ENCODE measurements around the gene KLHL10.
"Not testable (repeated sequence)": the region's sequence is repeated elsewhere in the genome, so short reads cannot be mapped to it uniquely, and the experiment has no call there.

The KLHL10 gene

DNA sequence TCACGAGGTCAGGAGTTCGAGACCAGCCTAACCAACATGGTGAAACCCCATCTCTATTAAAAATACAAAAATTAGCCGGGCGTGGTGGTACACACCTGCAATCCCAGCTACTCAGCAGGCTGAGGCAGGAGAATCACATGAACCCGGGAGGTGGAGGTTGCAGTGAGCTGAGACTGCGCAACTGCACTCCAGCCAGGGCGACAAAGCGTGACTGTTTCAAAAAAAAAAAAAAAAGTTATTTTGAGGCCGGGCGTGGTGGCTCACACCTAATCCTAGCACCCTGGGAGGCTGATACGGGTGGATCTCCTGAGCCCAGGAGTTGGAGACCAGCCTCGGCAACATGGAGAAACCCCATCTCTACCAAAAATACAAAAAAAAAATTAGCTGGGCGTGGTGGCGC is 13.8 kb downstream of the KLHL10 start:
- not testable (repeated sequence) for DNase-seq (ENCODE audit: low read depth in 2 of 2)

DNA sequence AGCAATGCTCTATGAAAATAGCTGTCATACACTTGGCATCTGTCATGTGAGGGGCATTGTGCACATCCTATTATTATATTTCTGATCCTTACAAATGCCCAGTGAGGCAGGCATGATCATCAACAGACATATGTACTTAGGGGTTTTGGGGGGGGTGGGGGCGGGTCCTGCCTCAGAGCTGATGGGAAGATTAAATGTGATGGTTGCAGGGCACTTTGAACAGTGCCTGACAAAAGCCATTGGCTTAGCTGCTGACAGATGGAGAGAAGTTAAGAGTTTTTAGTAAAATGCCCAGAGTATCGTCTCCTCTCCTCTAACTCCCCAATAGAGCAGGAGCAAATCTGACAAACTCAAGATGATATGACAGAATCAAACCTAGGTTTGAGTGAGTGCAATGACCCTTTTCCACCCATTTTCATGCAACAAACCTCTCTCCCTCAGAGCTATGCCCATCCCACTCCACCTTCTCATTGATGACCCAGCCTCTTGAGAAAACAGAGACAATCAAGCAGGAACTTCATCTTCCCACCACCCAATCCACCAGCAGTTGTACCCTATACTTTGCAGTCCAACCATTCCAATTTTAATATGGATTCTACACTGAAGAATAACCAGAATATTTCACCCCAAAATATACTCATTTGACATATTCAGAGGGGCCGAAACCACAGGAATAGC is 22.8 kb downstream of the KLHL10 start:
- DNase-seq (ENCODE audit: low read depth in 2 of 2), result no peak

DNA sequence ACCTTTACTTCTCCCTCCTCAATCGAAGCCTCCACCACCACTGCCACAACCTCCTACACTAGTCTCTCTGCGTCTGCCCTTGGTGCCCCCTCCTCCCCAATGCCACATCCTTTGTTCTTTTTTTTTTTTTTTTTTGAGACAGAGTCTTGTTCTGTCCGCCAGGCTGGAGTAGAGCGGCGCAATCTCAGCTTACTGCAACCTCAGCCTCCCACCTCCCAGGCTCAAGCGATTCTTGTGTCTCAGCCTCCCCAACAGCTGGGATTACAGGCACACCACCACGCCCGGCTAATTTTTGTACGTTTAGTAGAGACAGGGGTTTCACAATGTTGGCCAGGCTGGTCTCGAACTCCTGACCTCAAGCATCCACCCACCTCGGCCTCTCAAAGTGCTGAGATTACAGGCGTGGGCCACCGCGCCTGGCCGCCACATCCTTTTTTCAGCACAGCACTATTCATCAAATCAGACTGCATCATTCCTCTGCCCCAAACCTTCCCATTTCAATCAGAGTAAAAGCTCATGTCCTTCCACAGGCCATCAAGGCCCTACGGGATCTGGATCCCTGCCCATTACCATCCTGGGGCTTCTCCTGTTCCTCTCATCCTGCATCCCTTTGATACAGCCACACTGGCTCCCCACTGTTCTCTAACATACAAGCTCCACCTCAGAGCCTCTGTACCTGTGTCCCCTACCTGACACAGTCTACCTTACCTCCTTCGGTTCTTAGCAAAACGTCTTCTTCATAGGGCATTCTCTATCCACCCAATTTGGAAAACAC is 25.6 kb downstream of the KLHL10 start:
- peak in 1 of 2 experiments; percentile 12 for DNase-seq (ENCODE audit: low read depth in 2 of 2)

DNA sequence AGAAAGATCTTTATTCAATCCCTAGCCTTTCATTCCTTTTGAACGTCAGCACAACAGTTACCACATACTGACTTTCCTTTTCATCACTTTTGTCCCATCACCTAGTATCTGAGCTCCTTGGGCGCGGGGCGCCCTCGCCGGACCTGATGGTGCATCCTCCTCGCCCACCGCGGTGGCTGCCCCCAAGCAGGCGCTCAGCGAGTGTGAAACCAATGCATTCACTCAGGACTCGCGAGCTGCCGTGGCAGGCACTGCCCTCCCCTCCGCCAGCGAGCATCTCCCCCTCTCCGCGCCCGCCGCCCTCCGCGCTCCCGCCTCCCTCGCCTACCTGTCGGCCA is 26.8 kb downstream of the KLHL10 start:
- DNase-seq (ENCODE audit: low read depth in 2 of 2), result no peak

DNA sequence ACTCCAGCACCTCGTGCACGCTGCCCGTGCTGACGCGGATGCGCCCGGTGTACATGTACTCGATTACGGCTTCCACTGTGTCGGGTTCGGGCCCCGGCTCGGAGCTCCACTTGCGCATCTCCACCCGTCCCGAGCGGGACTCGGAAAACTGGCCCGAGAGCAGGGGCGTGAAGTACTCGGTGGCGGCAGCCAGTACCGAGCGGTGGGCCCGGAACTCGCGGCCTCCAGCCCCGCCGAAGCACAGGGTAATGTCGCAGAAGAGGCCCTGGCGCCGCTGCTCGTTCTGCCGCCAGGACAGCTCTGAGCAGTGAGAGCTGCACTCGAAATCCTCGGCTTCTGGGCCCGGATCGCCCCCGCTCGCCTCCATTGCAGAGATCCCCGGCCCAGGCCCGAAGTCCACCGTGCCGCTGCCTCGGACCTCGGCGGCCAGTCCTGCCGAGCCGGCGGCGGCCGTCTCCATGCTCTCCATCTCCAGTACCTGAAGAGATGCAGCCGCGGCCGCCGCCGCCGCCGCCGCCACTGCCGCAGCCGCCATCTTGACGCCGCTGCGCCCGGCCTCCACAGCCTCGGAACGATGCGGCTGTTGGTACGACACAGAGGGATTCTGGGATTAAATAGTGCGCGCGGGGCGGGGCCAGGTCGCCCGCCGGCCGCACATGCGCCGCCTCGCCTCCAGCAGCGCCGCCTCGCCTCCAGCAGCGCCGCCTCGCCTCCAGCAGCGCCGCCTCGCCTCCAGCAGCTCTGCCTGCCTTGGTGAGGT is 27.4 kb downstream of the KLHL10 start, which contains the start of gene KLHL11:
TSS of gene KLHL11 (minus strand) at position 588 of the 760 bp plus-strand sequence. CDS start at position 535, 53 bp downstream.
- peak; percentile 77 to 85 for DNase-seq (ENCODE audit: low read depth in 2 of 2)

DNA sequence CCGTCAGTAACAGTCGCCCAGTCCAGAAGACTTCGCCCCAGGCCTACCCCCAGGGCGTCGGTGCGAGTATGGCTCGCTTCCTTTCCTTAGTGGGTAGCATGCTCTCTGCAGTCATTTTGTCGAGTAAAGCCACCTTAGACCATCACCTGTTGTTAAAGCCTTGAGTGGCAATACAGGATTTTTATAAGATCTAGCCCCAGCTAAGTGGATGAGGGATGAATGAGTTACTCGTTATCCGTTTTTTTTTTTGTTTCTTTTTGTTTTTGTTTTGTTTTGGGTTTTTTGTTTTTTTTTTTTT is 27.9 kb downstream of the KLHL10 start:
- DNase-seq (ENCODE audit: low read depth in 2 of 2), result no peak

DNA sequence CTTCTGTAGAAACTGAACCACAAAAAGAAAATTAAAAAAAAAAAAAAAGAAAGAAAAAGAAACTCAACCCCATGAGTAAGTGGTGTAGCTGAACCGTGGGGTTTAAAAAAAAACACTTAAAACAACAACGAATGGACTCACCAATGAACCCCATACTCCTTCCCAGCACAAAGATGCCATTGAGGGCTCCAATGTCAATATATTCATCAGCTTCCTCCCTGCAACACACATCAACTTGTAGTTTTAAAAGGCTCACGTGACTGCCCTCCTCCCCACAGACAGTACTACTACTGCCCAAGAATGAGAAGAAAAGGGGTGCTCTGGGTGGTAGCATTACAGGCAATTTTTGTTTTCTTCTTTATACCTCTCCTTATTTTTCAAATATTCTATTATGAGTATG is 30.9 kb downstream of the KLHL10 start:
- DNase-seq (ENCODE audit: low read depth in 2 of 2), result no peak

DNA sequence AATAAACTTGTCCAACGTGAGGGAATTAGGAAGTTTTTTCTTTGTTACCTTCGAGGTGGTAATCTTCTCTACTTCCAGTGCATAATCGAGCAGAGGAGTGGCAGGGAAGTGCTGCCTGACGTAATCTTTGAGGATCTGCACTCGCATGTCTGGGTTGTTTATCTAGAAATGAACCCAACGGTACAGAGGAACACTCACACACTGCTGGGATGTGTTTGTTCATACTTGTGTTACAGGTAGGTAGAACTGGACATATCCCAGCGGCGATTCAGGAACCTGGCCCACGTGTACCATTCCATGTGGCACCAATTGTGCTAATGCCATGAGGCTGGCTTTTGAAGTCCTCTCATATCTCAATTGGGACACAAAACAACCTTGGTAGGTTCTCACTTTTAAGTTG is 31.8 kb downstream of the KLHL10 start:
- DNase-seq (ENCODE audit: low read depth in 2 of 2), result no peak

DNA sequence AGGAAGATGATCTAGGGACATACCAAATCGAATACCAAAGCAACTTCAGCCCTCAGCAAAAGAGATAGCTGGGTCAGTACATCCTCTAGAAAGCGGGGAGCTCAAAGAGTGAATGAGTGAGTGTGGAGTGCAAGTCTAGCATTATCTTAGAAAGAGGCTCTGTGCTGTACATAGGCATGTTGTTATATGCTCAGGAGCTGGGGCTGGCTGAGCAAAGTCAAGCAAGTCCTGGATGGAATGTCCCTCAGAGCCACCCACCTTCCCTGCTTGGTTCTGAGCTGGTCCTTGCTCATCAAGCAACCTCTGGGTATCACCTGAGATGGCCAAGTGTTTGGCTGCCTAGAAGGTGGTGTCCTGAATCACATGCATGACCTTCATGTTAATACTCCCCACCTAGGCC is 32.5 kb downstream of the KLHL10 start:
- DNase-seq (ENCODE audit: low read depth in 2 of 2), result no peak

DNA sequence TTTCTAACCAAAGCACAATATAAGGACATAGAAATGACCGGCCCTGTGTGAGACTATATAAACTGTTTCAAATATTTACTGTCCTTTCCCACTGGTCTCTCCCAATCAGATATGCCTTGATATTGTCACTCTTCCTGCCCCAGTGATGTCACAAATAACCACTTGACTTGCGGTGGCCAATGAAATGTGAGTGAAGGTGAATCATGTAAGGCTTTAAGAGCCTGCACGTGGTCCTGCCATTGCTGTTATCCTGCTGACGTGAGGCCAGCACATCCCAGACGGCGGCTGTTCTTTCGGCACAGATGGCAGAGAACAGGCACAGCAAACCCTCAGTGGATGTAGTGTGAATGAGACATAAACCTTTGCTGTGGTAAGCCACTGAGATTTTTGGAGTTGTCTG is 33.0 kb downstream of the KLHL10 start:
- no peak for DNase-seq (ENCODE audit: low read depth in 2 of 2)

DNA sequence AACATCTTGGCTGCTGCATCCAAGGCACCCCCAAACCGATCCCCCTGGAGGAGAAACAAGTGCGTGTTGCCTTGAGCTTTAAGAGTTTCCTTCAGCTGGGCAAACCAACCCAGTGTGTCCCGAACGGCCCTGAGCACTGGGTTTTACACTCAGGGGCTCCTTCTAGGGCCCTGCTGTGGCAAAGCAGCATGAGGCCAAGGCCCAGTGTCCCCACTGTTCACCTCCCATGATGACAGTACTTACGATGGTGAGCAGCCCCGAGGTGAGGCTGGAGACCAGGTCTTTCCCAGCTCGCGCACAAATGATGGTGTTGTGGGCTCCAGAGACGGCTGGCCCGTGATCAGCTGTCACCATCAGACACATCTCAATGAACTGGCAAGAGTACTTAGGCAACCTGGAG is 34.2 kb downstream of the KLHL10 start:
- DNase-seq (ENCODE audit: low read depth in 2 of 2), result no peak

DNA sequence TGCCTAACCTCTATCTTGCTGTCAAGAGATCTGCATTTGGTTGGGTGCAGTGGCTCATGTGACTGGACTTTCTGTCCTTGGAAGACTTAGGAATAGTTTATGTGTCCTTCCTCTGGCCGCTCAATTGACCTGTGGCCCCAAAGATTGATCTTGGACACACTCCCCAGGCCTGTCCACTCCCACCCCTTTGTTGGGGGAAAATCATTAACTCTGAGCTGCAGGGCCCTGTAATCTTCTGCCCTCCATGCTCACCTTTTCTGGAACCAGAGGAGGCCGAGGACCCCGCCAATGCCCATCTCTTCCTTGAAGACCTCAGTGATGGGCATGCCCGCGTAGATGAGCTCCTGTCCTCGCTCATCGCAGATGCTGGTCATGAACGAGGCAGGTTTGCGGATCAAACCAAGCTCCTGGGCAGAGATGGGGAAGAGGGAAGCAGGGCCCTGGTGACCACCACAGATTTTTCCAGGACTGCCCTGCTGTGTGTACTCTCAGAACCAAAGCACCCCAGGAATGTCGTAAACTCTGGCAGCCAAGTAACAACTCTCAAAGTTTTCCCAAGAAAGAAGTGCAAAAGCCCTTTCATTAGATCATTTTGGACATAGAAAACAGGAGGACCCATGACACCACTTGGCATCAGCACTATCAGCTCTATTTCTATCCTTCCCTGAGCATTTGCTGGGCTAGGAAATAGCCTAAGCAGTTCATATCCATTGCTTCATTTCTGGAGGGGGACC is 36.1 kb downstream of the KLHL10 start:
- DNase-seq (ENCODE audit: low read depth in 2 of 2), result no peak

DNA sequence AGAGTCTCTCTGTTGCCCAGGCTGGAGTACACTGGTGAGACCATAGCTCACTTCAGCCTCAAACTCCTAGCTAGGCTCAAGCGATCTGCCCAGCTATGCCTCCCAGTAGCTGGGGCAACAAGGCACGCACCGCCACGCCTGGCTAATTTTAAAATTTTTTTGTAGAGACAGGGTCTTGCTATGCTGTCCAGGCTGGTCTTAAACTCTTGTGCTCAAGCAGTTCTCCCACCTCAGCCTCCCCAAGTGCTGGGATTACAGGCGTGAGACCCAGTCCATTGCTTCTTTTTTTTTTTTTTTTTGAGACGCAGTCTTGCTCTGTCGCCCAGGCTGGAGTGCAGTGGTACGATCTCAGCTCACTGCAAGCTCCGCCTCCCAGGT is 36.7 kb downstream of the KLHL10 start:
- not testable (repeated sequence) for DNase-seq (ENCODE audit: low read depth in 2 of 2)

DNA sequence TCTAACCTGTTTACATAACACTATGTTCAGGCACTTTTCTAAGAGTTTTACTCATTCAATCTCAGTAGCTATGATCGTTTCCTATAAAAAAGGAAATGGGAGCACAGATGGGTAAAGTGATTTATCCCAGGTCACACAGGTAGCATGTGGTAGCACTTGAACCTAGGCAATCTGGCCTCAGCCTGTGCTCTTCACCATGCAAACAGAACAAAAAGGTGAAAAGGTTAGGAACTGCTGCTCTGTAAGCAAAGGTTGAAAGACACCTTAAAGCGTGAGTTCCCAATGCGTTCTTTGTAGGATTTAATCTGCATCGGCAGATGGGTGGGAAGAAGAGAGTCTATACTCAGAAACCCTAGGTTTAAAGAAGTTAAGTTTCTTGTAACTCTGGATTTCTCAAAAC is 42.5 kb downstream of the KLHL10 start:
- DNase-seq (ENCODE audit: low read depth in 2 of 2), result no peak

DNA sequence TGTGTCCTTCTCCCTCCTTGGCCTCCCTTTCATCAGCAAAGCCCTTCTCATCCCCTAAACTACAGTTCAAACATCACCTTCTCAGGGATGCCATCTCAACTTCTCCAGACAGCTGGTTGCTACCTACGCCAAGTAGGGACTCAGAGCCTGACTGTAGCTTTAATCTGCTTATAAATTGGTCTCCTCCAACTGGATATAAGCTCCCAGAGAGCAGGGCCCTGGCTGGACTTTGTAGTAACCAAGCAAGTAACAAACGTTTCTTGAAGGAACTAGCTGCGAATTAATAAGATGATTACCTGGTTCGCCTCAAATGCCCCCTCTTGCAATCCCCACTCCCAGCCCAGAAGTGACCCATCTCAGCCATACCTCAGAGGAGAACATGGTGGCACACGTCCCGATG is 45.1 kb downstream of the KLHL10 start:
- DNase-seq (ENCODE audit: low read depth in 2 of 2), result no peak

DNA sequence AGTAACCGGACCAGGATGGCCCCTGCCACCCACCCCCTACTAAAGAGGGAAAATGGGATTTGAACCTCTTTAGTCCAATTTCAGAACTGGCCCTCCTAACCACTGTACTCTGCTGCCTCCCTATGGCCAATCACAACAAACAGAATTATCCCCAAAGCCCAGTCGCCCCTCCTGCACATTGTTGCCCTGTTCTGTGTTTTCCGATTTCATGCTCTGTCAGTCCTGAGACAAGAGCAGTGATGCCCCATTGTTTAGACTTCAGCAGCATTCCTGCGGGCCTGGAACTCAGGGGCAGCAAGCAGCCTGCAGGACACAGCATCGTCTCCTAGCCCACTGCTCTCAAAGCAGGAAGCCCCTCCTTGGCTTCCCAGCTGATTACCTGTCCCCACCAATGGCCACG is 48.1 kb downstream of the KLHL10 start:
- DNase-seq (ENCODE audit: low read depth in 2 of 2), result no peak

DNA sequence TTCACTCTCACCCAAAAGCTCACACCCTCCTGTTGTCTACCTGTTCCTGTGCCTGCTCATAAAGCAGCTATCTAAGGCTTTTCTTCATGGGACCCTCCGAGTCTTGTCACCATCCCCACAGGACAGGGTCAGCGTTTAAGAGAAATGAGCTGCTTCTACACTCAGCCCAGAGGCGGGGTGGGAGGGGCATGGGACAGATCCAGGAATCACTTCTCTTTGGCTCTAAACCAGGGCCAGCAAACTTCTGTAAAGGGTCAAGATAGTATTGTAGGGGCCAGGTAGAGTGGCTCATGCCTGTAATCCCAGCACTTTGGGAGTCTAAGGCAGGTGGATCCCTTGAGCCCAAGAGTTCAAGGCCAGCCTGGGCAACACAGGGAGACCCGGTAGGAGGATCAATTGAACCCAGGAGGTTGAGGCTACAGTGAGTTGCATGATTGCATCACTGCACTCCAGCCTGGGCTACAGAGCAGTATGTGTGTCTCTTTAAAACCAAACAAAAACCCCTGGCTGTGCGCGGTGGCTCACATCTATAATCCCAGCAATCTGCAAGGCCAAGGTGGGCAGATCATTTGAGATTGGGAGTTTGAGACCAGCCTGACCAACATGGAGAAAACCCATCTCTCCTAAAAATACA is 50.8 kb downstream of the KLHL10 start:
- no peak for DNase-seq (ENCODE audit: low read depth in 2 of 2)

DNA sequence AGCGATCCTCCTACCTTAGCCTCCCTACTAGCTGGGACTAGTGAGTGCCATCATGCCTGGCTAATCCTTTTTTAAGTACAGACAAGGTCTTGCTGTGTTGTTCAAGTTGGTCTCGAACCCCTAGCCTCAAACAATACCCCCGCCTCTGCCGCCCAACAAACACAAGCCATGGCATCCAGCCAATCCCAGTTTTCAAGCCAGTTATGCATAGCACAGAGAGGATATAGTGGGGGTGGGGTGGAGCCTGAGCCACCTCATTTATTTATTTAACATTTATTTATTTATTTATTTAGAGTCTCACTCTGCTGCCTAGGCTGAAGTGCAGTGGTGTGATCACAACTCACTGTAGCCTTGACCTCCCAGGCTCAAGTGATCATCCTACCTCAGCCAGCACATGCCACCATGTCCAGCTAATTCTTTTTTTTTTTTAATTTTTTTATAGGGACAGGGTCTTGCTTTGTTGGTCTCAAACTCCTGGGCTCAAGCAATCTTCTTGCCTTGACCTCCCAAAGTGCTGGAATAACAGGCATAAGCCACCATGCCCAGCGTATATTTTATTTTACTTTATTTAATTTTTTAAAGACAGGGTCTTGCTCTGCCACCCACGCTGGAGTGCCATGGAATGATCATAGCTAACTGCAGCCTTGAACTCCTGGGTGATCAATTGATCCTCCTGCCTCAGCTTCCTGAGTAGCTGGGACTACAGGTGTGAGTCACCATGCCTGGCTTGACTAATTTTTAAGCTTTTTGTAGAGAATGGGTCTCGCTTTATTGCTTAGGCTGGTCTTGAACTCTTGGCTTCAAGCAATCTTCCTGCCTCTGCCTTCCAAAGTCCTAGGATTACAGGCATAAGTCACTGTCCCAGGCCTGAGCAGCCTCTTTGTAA is 53.8 kb downstream of the KLHL10 start:
- DNase-seq (ENCODE audit: low read depth in 2 of 2), result no peak

DNA sequence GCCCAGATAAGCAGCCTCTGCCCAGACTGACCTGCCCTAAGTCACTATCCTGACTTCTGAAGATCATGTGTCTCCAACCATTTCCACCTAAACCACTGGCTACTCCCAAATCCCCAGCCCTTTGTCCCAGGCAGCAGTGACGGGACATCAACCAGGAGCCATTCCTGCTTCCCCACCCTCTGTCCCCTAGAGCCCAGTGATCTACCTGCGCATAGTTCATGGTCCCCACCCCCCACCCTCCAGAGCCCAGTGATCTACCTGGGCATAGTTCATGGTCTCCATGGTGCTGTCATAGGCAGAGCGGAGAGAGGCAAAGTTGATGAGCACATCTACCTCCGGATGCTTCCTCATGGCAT is 54.4 kb downstream of the KLHL10 start:
- no peak for DNase-seq (ENCODE audit: low read depth in 2 of 2)

DNA sequence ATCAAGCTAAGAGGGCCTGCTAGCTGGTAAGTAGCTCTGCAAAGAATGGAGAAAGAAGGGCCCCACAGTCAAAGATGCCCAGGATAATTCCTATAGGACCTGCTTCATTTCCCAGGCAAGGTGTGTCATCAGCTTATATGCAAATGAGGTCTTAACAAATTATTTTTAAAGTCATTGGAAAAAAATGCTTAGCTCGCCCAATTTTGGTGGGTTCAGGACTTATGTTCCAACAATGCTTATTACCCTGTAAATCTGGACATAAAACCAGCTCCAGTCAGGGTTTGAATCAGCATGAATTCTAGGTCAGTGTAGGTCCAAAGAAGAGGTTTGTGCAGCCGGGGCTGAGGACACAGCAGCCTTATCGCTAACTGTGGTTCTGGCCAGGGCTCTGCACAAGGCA is 55.8 kb downstream of the KLHL10 start:
- DNase-seq (ENCODE audit: low read depth in 2 of 2), result no peak

DNA sequence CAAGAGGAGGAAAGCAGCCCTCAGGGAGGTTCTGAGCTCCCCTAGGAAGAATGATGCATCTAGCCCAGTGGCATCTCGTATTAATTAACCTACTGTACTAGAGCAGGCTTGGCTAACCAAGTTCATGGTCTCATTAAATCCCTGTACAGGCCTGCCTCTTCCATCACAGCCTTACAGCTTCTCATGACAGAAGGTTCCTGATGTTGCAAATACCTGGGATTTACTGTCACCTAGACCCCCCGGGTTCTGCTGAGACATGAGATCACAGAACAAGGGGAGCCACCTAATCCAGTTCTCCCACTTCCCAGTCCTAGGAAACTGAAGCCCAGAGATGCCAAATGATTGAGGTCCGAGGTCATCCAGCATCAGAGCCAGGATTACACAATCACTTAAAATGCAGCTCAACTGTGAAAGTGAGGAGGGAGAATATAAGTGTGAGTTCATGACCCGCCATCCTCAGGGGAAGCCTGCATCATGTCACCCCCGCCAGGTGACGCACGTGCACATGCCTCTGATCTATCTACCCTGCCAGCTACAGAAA is 57.2 kb downstream of the KLHL10 start:
- no peak for DNase-seq (ENCODE audit: low read depth in 2 of 2)

Data from stimulated activated CD4-positive, alpha-beta T cell treated with anti-CD3 and anti-CD28 coated beads, Interleukin-12 subunit alpha, Interleukin-12 subunit beta, amount 100 ng/mL, for 24 hours (primary cell).